Spinal cord (tissue), 10 donors: ENCODE measurements around the gene SYNE1. TPM values are rescaled to one million over a fixed set of nuclear protein-coding genes. Genes with fewer than 3 reads are reported as not detected.

Source experiments
- DNase-seq, 6 donors: peaks; one replicate each; pipeline versions ENCODE4 v3.0.0 to v3.0.0-alpha.2; 2013 to 2015; ENCODE audit warnings: low spot score in 6 of 6, low read depth in 4 of 6
- H3K27ac ChIP-seq: one replicate; pipeline ENCODE4 v1.5.1; 2013; ENCODE audit warnings: low read depth, low read length, control low read depth
- H3K27me3 ChIP-seq: one replicate; pipeline ENCODE4 v1.6.1; 2013; ENCODE audit warnings: low read length; ENCODE audit not compliant: control insufficient read depth, insufficient read depth
- H3K36me3 ChIP-seq: one replicate; pipeline ENCODE4 v1.6.1; 2013; ENCODE audit warnings: low read length; ENCODE audit not compliant: control insufficient read depth, insufficient read depth
- H3K4me1 ChIP-seq: one replicate; pipeline ENCODE4 v1.6.1; 2013; ENCODE audit warnings: low read length; ENCODE audit not compliant: control insufficient read depth, insufficient read depth
- H3K4me3 ChIP-seq: one replicate; pipeline ENCODE4 v1.5.1; 2013; ENCODE audit warnings: low read depth, low read length, control low read depth
- H3K9me3 ChIP-seq: one replicate; pipeline ENCODE4 v1.6.1; 2013; ENCODE audit warnings: low read length; ENCODE audit not compliant: control insufficient read depth, insufficient read depth
- WGBS: methylation state at CpG from one replicate; pipeline ENCODE4 v1.1.5; 2013; ENCODE audit warnings: missing lambda C conversion rate; ENCODE audit not compliant: insufficient coverage; 5-methylcytosine and 5-hydroxymethylcytosine counted together
- polyA plus RNA-seq, 2 donors: library from polyadenylated mRNA; unstranded; fragments of 120-200 nt; gene quantifications; one replicate each; pipeline ENCODE4 v1.2.1, GENCODE V29; 2013; ENCODE audit not compliant: insufficient read length in 2 of 2
- total RNA-seq, 2 donors: library from RNA; depleted of rRNA in 1 of 2; stranded (reverse); fragments of 120-200 nt in 1 of 2; fragments of >200 nt in 1 of 2; gene quantifications; one replicate each; pipeline versions ENCODE4 v1.2.3 to v1.2.4, GENCODE V29; 2013 to 2014
- donor health status: healthy.

SYNE1 gene
- total and polyA plus RNA-seq, 4 donors: 71.5 to 201 (median 105) TPM

GRCh38 chr6:152189736-152190135 lies 447.4 kb downstream of the SYNE1 start:
- WGBS: 91% methylated on average over 2 of the region's 2 CpGs
- Histone ChIP-seq H3K27me3 (no peaks in the 10 kb centered on the region), H3K9me3 (no peaks in the 10 kb centered on the region), H3K36me3 (peaks cover 8% of the 10 kb centered on the region), H3K4me1 (no peaks in the 10 kb centered on the region), H3K4me3 (no peak overlapping the region), H3K27ac (no peak overlapping the region)
- DNase-seq: no peak

DNA sequence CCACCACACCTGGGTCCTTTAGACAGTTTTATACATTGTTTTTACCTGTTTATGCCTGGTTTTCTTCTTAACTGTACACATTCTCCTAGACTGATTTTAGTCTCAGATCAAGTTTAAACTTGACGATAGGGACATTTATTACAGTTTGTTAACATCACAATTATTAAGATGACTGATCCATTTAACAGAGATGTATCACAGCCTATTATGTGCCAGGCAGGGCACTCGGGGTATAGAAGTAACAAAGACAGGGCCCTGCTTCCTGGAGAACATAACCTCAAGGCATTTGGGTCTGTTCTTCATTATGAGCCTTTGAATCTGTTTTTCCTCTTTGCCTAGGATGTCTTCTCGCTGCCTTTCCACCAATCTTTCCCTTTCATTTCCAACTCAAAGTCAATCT lies 449.2 kb downstream of the SYNE1 start:
- Histone ChIP-seq H3K4me3 (no peak overlapping the region), H3K9me3 (no peaks in the 10 kb centered on the region), H3K27ac (no peak overlapping the region), H3K4me1 (no peaks in the 10 kb centered on the region), H3K27me3 (no peaks in the 10 kb centered on the region), H3K36me3 (peaks cover 4% of the 10 kb centered on the region)
- no peak for DNase-seq
- 100% methylated on average over 1 of the region's 3 CpGs for WGBS

- Histone ChIP-seq H3K4me1 (no peaks in the 10 kb centered on the region), H3K36me3 (peaks cover 4% of the 10 kb centered on the region), H3K27me3 (no peaks in the 10 kb centered on the region), H3K4me3 (no peak overlapping the region), H3K9me3 (no peaks in the 10 kb centered on the region), H3K27ac (no peak overlapping the region)
- DNase-seq: no peak
- WGBS: no CpG with 5 or more reads among the region's 3 CpGs
These were observed 450.3 kb downstream of the SYNE1 start for GRCh38 chr6:152186840-152187239.

DNA sequence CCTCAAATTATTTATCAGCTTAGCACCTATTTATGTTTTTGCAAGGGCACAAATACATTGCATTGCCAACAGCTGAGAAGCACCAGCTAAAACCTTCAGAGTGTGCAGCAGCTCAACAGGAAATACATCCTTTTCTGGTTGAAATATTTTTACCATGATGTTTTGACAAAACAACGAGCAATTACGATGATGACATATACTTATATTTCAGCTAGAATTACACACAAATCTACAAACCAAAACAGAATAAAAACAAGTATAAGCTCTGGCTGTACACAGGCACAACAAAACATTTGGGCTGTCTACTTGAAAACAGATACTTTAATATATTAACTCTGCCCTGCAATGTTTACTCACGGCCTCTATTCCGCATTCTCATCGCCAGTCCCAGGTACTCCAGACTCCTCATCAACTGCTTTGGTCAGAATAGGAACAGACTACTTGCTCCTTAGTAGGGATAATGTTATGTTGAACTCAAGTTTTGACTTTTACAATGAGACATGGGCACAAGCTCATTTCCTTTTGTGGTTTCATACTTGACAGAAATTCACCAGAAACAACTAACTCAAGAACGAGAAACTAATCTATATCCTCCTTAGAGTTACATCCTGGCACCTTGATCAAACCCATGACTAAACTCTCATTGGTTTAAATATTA lies 452.1 kb downstream of the SYNE1 start:
- Histone ChIP-seq H3K36me3 (peaks cover 4% of the 10 kb centered on the region), H3K9me3 (no peaks in the 10 kb centered on the region)

GRCh38 chr6:152184573-152184916 lies 452.6 kb downstream of the SYNE1 start:
- Histone ChIP-seq H3K27ac (no peak overlapping the region), H3K4me1 (no peaks in the 10 kb centered on the region), H3K27me3 (no peaks in the 10 kb centered on the region), H3K4me3 (no peak overlapping the region), H3K9me3 (no peaks in the 10 kb centered on the region), H3K36me3 (peaks cover 4% of the 10 kb centered on the region)
- DNase-seq: no peak
- WGBS: no CpG with 5 or more reads among the region's 2 CpGs

More for the DNA sequence above, 452.1 kb downstream of the SYNE1 start:
- no peak for DNase-seq
- Histone ChIP-seq H3K4me3 (no peak overlapping the region), H3K27me3 (no peaks in the 10 kb centered on the region), H3K27ac (no peak overlapping the region), H3K4me1 (no peaks in the 10 kb centered on the region)
- 94% methylated on average over 2 of the region's 6 CpGs for WGBS

- Histone ChIP-seq H3K4me3 (no peak overlapping the region), H3K36me3 (peaks cover 2% of the 10 kb centered on the region), H3K27ac (no peak overlapping the region), H3K9me3 (no peaks in the 10 kb centered on the region), H3K4me1 (no peaks in the 10 kb centered on the region), H3K27me3 (no peaks in the 10 kb centered on the region)
- no peak for DNase-seq
- 100% methylated on average over 1 of the region's 5 CpGs for WGBS
These were observed 456.6 kb downstream of the SYNE1 start for GRCh38 chr6:152180601-152181000.

GRCh38 chr6:152176268-152176667 lies 460.9 kb downstream of the SYNE1 start:
- Histone ChIP-seq H3K36me3 (peaks cover 2% of the 10 kb centered on the region), H3K27ac (no peak overlapping the region), H3K27me3 (no peaks in the 10 kb centered on the region), H3K9me3 (no peaks in the 10 kb centered on the region), H3K4me1 (no peaks in the 10 kb centered on the region), H3K4me3 (no peak overlapping the region)
- no peak for DNase-seq
- 80% methylated on average over 2 of the region's 4 CpGs for WGBS

GRCh38 chr6:152173957-152174356 lies 463.2 kb downstream of the SYNE1 start:
- Histone ChIP-seq H3K4me3 (no peak overlapping the region), H3K27ac (no peak overlapping the region), H3K9me3 (no peaks in the 10 kb centered on the region), H3K27me3 (no peaks in the 10 kb centered on the region), H3K4me1 (no peaks in the 10 kb centered on the region), H3K36me3 (peaks cover 1% of the 10 kb centered on the region)
- DNase-seq: no peak
- WGBS: no CpG with 5 or more reads among the region's 2 CpGs

DNA sequence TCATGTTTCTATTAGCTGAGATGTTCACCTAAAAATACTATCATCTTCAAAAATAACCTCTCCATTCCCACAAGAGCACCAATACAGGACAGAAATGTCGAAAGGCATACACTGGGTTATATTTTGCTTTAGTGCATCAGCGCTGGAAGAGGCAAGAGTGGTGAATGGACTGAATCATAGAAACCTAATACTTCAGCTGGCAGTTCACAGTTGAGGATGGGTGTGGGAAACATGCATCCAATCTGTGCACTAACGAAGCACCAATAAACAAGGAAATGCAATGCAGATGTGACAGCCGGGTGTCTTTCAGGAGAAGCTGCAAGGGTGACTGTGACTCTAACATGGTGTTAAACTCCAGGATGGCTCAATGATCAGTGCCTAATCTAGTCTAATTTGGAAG lies 463.8 kb downstream of the SYNE1 start:
- no peak overlapping the region for H3K27ac ChIP-seq
- no peaks in the 10 kb centered on the region for H3K27me3 ChIP-seq
- H3K9me3 ChIP-seq: no peaks in the 10 kb centered on the region
- no peak overlapping the region for H3K4me3 ChIP-seq
- H3K36me3 ChIP-seq: no peaks in the 10 kb centered on the region
- H3K4me1 ChIP-seq: no peaks in the 10 kb centered on the region
- 89% methylated on average over 3 of the region's 4 CpGs for WGBS
- DNase-seq: no peak
